ENCODE measurements around the gene RAD23B. TPM values are rescaled to one million over a fixed set of nuclear protein-coding genes. Genes with fewer than 3 reads are reported as not detected.

Gene RAD23B
- total RNA-seq, 1 experiment from 2014 or later: 176 TPM

DNA sequence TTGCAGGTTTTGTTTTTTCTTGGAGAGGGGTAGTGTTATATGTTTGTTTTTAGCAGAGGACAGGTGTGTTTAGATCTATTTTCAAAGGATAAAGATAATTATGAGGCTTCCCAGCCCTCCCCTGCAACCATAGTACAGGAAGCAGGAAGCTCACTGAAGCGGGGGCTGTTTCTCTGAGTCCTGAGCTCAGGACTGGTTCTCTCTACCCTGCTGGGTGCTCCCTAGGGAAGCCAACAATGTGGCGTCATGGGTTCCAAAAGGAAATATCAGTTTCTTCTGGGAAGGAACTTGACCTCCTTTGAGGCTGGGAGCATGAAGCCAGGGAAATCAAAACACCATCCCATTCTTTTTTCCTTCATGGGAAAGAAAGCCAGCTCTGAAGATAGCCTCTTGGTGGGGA, 62.2 kb downstream of the RAD23B start:
- ChIA-PET POLR2A (ENCODE audit: unreplicated experiment) (interaction anchor here (0.7 kb wide), 1 partner anchor 115 kb away, joined by 8 read pairs; no protein-coding TSS in a partner anchor), CTCF (interaction anchor here (0.6 kb wide), 1 partner anchor 52 kb away, joined by 3 read pairs; no protein-coding TSS in a partner anchor)
- H3K9me2 ChIP-seq (ENCODE audit: insufficient read depth): no peaks in the 10 kb centered on the region
- DNase-seq: no peak
- H3K4me3 ChIP-seq: no peak overlapping the region
- H3K4me2 ChIP-seq: no peak overlapping the region
- H3K36me3 ChIP-seq (ENCODE audit: low read depth): no peaks in the 10 kb centered on the region
- no TSS peak for BruUV-seq (replicated peaks)
- no peaks in the 10 kb centered on the region for H3K27me3 ChIP-seq (ENCODE audit: insufficient read depth, low read depth)
- H3F3A ChIP-seq (ENCODE audit: insufficient read depth, low read depth): peaks cover 24% of the 10 kb centered on the region; the same call in 1 of the 2 replicates
- no peaks in the 10 kb centered on the region for H3K79me2 ChIP-seq (ENCODE audit: low read depth)
- H3K4me1 ChIP-seq (replicated peaks; ENCODE audit: insufficient read depth): no peaks in the 10 kb centered on the region
- intact Hi-C loops (cut with micrococcal nuclease; ENCODE audit: unreplicated experiment): loop anchor here (10.0 kb wide), 1 partner anchor 1219 kb away; no protein-coding TSS in a partner anchor
- H4K20me1 ChIP-seq (ENCODE audit: insufficient read depth): no peaks in the 10 kb centered on the region
- TF ChIP-seq EZH2 (IDR thresholded peaks at IDR 0.05; ENCODE audit: low read depth): no peak
- TF ChIP-seq CTCF (conservative IDR thresholded peaks at IDR 0.05): no peak
- no peak overlapping the region for H2AFZ ChIP-seq
- H3K9me3 ChIP-seq (ENCODE audit: insufficient read depth, low read depth): no peaks in the 10 kb centered on the region
- no peak overlapping the region for H3K27ac ChIP-seq

- BruUV-seq (replicated peaks): no TSS peak
- Histone ChIP-seq H3F3A (ENCODE audit: insufficient read depth, low read depth) (peaks cover 8% of the 10 kb centered on the region; the same call in 1 of the 2 replicates), H3K4me2 (no peak overlapping the region), H3K4me3 (no peak overlapping the region), H3K79me2 (ENCODE audit: low read depth) (no peaks in the 10 kb centered on the region), H2AFZ (no peak overlapping the region), H4K20me1 (ENCODE audit: insufficient read depth) (no peaks in the 10 kb centered on the region), H3K27ac (no peak overlapping the region), H3K4me1 (replicated peaks; ENCODE audit: insufficient read depth) (peaks cover 18% of the 10 kb centered on the region), H3K36me3 (ENCODE audit: low read depth) (no peaks in the 10 kb centered on the region), H3K9me2 (ENCODE audit: insufficient read depth) (no peaks in the 10 kb centered on the region), H3K27me3 (ENCODE audit: insufficient read depth, low read depth) (no peaks in the 10 kb centered on the region), H3K9me3 (ENCODE audit: insufficient read depth, low read depth) (no peaks in the 10 kb centered on the region)
- ChIA-PET POLR2A (ENCODE audit: unreplicated experiment) (no interaction called here), CTCF (no interaction called here)
- DNase-seq: no peak
- intact Hi-C loops (cut with micrococcal nuclease; ENCODE audit: unreplicated experiment): loop anchor here (10.0 kb wide), 1 partner anchor 1216 kb away; no protein-coding TSS in a partner anchor
- TF ChIP-seq CTCF (conservative IDR thresholded peaks at IDR 0.05): no peak
- TF ChIP-seq EZH2 (IDR thresholded peaks at IDR 0.05; ENCODE audit: low read depth): no peak
Measured at GRCh38 chr9:107348836-107349235, 65.8 kb downstream of the RAD23B start.

DNA sequence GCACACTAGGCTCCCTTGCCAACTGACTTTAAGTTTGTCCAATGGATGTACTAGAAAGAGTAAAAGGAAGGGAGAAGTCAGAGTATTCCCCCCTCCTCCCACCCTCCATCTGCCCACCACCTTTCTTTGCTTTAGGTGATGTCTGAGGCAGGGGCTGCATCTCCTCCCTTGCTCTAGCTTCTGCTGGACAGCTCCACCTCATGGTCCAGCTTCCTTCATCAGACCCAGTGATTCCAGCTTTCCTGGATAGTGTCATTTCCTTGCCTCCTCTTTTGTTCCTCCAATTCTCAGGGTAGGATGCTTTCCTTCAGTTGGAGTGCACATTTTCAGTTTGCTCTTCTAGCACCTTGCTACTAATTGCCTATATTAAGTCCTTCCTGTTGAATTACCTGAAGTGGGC, 67.4 kb downstream of the RAD23B start:
- Histone ChIP-seq H3K9me3 (ENCODE audit: insufficient read depth, low read depth) (no peaks in the 10 kb centered on the region), H4K20me1 (ENCODE audit: insufficient read depth) (no peaks in the 10 kb centered on the region), H2AFZ (no peak overlapping the region), H3K27ac (no peak overlapping the region), H3K79me2 (ENCODE audit: low read depth) (no peaks in the 10 kb centered on the region), H3K4me3 (no peak overlapping the region), H3K27me3 (ENCODE audit: insufficient read depth, low read depth) (no peaks in the 10 kb centered on the region), H3K36me3 (ENCODE audit: low read depth) (no peaks in the 10 kb centered on the region), H3K4me1 (replicated peaks; ENCODE audit: insufficient read depth) (peaks cover 18% of the 10 kb centered on the region), H3K4me2 (no peak overlapping the region), H3K9me2 (ENCODE audit: insufficient read depth) (no peaks in the 10 kb centered on the region), H3F3A (ENCODE audit: insufficient read depth, low read depth) (peaks cover 6% of the 10 kb centered on the region; the same call in 1 of the 2 replicates)
- TF ChIP-seq CTCF (conservative IDR thresholded peaks at IDR 0.05): no peak
- no peak for TF ChIP-seq EZH2 (IDR thresholded peaks at IDR 0.05; ENCODE audit: low read depth)
- ChIA-PET POLR2A (ENCODE audit: unreplicated experiment) (no interaction called here), CTCF (no interaction called here)
- no peak for DNase-seq
- intact Hi-C loops (cut with micrococcal nuclease; ENCODE audit: unreplicated experiment): no loop called here
- no TSS peak for BruUV-seq (replicated peaks)

All from PC-9 (cell line).